Activated CD4-positive, alpha-beta T cell treated with anti-CD3 and anti-CD28 coated beads, Interleukin-2, Interleukin-6, amounts not matched to agents 100 ng/mL and 50 ng/mL, durations not matched to agents 16 hours and 8 hours (primary cell): ENCODE results near the gene RUNX2.
A peak's percentile ranks its signal among the peaks of the same experiment; 100 is the strongest.
"Not testable (repeated sequence)": the region's sequence is repeated elsewhere in the genome, so short reads cannot be mapped to it uniquely, and the experiment has no call there.

Source experiments
- DNase-seq: peaks from one replicate; pipeline ENCODE4 v3.0.0-alpha.2; 2020

RUNX2 gene

DNA sequence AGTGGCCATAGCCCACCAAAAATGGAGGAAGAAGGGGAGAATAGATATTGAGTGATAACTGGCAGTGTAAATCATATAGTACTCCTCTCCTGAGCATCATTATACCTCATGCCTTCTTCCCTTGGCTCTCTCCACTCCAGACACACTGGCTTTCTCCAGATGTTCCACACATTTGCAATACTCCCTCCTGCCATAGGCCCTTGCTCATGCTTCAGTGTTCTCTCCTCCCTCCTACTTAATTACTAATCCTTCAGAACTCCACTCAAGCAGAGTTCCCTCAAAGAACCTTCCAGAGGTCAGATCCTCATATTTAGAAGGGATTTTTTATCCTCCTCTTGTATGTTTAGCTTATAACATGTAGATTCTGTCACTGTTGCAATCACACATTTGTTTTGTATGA is 329.1 kb downstream of the RUNX2 start:
- DNase-seq = no peak

DNA sequence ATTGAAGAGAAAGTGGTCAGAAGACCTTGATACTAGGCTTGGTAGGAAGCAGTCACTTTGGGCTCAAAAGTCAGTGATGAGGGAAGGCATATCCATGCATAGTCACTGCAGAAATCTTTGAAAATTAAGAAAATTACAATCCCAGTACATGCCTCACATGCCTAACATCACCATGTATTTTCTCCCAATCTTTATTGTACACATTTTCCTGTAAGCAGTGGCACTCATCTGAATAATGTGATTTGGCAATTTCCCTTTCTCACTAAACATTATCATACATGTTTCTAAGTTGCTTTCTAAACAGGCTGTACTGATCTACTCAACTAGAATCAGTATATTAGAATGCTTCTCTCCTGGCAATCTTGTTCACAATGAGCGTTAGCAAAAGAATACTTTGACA is 330.3 kb downstream of the RUNX2 start:
- no peak for DNase-seq

DNA sequence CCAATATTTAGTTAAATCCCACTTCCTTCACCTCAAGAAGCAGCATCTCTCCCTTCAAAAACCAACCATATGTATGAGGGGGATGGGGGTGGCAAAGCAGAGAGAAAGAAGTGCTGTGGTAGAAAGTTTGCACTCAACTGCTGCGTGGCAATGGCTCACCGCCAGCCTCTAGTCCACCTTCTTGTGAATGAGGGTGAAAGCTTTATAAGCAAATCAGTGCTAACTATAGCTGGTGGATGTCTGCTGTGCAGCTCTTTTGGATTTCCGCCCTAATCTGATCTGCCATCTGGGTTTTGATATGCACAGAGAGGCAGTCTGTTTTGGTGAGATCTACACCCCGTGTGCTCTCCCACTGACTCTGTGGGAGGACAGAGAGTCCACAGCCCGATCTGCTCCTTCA is 330.8 kb downstream of the RUNX2 start:
- DNase-seq = no peak

DNA sequence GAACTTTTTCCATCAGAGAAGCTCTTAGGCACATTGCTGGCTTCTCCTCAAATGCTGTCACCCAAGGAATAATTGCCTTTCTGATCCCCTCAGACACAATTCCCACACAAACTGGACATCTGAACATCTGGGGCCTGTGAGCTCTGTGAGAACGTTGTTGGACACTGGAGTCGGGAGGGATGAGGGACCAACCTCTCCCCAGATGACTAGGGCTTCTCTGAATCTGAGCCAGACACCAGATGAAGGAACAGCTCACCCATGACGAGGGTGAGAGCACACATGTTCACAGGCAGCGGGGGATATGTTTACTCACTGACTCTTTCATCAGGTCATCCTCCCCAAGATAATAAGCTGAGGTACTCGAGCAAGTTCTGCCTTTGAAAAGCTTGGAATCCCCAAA is 333.5 kb downstream of the RUNX2 start:
- DNase-seq = no peak

DNA sequence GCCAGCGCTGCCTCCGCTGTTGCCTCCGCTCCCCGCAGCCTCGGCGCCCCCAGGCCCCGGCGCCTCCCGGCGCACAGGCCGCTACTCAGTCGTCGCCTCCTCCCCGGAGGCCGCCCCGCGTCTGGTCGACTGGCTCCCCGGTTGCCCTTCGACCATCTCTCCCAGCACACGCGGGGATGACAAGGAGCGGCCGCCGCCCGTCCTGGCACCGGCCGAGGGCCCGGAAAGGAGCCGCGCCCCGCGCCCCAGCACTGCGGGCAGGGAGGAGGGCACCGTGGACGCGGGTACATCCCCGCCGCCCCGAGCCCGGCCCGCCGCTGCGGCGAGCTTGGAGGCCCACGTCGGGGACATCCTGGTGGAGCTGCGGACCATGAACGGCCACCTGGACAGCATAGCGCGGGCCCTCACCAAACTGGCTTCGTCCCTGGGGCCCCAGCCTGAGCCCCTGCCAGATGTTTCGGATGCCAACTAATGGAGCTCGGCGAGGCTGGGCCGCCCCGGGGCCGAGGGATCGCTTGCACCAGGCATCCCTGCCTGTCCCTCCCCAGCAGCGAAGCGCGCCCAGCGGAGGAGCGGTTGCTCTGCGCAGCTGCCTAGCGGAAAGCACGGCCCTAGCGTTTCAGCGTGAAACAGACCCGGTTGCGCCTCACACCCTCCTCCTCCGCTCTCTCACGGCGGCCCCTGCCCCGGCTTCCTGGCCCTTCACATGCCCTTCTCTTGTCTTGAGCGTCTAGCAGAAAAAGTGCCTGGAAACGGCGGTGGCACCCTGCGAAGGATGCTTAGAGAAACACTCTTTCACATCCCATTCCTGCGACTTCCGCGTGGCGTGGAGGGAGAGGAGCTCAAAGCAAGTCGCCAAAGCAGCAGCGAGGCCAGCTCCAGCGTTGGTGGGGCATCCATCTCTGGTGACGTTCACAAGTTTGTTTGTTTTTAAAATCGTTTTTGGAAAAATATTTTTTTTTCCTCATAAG is 335.4 kb downstream of the RUNX2 start:
- peak; percentile 71 for DNase-seq

DNA sequence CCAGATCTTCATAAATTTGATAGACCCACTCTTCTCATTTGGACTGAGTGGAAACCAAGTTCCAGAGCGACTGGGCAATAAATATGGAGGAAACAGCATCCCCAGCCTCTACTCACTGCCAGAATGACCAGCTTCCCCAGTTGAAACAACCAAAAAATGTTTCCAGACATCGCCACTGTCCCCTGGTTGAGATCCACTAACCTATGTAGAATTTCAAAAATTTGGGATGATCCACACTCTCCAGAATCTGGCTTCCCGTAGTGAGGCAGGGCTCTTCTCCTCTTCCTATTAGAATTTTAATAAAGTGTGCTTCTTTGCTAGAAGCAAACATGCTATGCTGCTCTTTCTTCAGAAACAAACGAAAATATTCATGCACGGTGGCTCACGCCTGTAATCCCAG is 336.6 kb downstream of the RUNX2 start:
- DNase-seq = no peak

DNA sequence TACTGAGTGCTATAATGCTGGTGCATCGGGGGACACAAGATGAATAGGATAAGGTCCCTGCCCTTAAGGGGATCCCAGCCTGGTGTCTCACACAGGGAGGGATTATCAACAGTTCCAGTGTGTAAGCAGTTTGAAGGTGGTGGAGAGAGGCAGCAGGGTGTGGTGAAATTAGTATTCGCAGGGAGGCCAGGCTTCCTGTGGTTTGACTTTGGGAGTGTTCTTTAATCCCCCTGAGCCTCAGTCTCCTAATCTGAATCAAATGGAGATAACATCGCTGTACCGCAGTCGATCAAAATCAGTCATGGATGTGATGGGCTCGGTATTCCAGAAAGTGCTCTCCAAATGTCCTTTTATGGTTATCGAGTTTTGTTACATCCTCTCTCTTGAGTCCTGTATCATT is 337.7 kb downstream of the RUNX2 start:
- DNase-seq = peak; percentile 59

DNA sequence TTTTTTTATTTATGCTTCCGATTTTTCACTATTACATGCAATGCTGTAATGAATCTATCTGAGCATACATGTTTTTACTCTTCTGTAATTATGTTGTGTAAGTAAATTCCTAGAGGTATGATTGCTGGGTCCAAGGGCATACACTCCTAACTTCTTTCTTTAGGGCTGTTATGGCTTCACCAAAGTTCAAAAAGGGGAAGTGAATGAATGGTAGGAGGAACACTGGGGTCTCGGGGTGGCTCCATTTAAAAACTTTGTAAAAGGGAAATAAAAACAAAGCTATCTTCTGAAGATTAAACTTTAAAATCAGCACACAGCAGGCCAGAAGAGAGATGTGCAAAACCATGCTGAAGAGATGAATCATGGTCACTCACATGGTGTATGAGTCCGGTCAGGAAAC is 338.7 kb downstream of the RUNX2 start:
- no peak for DNase-seq

DNA sequence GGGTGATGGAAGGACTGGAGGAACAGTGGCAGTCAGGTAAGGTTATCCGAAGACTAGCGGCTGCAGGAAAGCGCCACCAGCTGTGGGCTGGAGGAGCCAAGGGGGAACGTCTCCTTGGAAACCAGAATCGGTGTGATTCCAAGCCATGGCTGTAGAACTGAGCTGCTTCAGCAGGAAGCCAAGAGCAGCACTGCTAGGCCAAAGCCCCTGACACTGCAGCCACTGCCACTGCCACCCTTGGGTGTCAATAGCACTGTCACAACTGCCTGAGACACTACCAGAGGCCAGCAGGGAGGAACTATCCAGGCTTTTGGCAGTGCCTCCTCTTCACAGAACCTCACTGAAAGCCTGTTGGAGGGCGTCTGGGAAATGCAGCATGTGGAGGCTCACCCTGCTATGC is 339.2 kb downstream of the RUNX2 start:
- no peak for DNase-seq

DNA sequence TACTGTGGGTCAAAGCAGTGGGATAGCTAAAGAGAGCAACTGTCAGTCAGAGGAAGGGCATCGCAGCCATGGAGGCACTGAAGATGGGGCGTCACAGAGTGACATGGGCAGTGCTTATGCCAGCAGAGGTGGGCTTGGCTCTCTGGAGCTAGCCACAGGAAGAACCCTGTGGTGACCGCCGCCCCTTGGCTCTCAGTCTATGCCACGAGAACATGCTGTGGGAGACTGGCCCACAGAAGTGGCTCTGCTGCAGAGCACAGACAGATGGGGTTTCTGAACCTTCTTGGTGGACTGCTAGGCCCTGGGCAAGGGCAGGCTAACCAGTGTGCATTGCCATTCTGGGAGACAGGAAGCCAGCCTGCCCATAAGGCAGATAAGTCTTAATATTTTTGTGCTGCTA is 339.6 kb downstream of the RUNX2 start:
- DNase-seq = no peak

DNA sequence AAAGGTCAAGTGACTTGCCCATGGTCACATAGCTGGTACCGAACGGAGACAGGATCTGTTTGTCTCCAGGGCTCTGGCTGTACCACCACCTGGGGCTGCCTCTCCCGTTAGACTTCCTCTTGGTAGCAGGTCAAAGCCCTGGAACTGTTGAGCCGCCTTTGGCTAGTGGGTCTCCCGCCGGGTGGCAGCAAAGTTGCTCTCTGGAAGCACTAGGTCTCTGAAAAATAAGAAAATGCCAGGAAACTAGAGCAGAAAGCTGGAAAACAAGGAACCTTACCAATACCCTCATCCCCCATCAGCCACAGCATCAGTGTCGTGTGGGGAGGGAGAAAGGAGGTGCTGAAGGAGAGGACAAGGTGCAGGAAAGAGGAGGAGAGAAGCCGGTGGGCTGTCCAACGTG is 340.6 kb downstream of the RUNX2 start:
- no peak for DNase-seq

DNA sequence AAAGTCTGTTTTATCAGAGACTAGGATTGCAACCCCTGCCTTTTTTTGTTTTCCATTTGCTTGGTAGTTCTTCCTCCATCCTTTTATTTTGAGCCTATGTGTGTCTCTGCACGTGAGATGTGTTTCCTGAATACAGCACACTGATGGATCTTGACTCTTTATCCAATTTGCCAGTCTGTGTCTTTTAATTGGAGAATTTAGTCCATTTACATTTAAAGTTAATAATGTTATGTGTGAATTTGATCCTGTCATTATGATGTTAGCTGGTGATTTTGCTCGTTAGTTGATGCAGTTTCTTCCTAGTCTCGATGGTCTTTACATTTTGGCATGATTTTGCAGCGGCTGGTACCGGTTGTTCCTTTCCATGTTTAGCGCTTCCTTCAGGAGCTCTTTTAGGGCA is 345.0 kb downstream of the RUNX2 start:
- DNase-seq = not testable (repeated sequence)

DNA sequence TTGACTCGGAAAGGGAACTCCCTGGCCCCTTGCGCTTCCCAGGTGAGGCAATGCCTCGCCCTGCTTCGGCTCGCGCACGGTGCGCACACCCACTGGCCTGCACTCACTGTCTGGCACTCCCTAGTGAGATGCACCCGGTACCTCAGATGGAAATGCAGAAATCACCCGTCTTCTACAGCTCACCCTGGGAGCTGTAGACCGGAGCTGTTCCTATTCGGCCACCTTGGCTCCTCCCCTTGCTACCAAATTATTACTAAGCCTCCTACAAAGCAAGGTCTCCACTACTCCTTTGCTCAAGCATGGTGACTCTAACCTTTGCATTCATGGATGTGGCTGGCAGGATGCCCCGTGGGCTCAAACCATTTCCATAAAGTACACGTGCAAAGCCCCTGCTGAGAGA is 347.0 kb downstream of the RUNX2 start:
- DNase-seq = not testable (repeated sequence)

DNA sequence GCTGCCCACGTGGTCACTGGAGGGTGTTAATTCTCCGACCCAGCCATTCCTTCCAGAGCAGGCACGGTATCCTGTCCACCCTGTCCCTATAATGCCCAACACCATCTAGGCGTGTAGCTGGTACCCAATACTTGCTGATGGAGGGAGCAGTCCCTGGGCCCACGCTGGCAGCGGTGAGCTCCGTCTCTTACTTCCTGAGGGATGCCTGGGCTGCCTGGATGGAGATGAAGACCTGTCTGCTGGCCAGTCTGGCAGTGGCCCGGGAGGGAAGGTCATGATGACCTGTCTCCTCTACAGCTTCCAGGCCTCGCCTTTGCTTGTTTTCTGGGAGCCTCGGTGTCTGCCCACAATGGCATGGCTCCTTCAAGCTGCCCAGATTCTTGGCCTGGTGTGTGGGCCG is 347.5 kb downstream of the RUNX2 start:
- no peak for DNase-seq

DNA sequence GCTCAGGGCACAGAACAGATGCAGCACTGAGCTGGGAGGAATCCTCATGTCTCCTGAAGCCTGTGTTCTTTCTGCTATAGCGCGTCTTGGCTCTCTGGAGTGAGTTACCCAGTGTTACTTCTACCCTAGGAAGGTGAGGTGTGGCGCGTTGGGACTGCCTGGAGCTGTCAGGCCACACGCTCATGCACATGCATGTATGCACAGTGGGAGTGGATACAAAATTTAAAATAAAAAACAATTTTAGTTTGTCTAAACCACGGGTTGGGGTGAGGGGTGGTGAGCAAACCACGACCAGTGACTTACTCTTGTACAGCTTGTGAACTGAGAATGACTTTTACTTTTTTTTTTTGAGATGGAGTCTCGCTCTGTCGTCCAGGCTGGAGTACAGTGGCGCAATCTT is 348.2 kb downstream of the RUNX2 start:
- DNase-seq = no peak

DNA sequence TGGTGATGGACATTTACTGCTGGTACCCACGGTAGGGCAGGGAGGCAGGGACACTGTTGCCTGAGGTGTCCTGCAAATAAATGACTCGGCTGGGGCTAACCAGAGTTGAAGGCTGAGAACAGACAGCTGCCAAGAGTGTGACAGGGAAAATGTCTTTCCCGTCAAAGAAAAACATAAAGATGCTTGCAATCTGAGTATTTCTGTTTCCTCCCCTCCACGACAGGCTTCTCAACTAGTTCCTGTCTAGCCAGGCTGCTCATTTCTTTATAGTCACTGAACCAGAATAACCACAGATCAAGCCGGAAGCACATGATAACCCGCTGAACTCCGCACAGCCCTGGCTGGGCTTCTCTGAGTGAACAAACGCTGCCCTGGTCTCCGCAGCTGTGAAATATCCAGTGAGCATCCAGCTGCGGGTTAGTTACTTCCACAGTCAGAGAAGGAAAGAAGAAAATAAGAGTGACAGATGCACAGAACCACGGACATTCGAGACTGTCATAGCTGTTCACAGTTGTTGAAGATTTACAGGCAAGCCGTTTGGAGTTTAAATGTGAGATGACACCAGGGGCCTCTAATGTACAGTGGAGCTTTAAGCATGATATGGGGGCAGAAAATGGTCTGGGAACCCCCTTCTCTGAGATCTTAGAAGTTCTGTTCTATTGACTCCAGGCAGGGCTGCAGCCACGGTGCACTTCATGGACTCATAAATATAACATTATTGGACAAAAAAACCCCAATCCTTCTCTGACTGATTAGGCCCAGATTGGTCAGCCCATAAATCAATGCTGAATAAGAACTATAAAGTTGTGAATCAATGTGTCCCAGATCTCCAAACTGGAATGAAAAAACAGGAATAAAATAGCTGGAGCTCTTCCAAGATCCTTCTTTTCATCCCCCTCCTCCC is 349.5 kb downstream of the RUNX2 start:
- DNase-seq = peak; percentile 83

DNA sequence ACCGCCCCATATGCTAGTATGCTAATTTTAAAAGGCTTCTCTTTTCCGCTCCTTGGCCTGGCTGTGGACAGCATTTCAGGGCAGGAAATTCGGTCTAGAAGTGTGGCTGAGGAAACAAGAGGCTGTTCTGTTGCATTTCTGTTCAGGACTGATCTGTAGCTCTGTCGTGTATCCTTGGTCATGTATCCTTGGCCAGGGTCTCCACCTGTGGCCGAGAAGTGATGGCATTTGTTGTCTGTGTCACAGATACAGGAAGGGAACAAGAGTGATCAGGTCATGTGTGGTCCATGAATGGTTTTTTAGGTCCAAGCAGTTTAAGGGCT is 350.1 kb downstream of the RUNX2 start:
- no peak for DNase-seq

DNA sequence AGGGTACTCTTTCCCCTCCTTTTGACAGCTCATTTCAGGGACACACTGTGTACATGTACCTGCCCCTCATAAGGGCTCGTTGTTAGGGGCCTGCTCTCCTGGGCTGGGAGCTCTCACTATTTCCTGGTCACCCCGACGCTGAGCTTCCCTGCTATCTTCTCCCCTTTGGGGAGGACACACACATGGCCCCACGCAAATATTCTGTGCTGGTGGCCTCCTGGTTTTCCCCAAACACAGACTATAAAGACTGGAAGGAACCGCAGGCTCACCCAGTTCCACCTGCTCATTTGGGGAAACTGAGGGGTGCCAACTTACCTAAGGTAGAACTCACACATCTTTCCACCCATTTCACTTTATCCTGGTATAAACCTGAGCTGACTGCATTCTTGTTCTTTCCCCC is 351.0 kb downstream of the RUNX2 start:
- DNase-seq = no peak

DNA sequence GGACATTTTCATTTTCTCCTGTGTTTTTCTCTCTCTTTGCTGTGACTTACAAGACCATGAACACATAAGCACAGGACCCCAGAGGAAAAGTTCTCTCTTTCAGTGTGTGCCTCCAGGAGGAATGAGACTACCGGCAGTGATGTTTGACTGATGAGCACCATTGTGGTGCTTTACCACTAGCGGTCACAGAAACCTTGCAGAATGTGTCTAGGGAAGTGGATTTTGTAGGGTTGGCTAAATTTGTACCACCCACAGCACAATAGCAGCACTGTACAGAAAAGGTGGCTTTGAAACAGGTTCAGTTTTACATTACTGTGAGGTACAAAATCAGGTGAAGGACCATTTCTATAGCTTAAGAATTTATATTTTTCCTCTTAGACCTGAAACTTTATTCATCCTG is 351.5 kb downstream of the RUNX2 start:
- no peak for DNase-seq

DNA sequence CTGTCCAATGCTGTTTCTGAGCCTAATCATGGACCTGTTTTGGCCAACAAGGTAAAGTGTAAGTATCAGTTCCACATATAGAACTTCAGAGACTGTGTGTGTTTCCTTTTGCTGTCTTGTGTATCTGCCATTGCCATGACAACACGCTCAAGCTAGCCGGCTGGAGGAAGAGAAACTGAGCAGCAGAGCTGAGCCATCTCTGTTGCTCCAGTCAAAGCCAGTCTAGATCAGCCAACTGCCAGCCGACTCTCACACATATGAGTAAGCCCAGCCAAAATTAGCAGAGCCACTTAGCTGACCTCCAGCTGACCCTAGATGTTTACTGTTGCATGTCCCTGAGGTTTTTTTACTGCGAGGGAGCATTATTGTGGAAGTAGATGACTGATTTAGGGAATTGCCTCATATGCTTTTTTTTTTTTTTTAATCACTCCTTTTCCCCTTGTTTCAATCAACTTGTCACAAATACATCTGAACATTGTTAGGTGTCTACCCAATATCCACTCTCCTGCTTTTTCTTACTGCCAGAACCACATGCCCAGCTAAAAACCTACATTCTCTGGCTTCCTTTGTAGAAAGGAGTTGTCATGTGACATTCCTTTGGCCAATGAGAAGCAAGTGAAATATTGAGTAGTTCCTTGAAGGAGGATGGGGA is 353.9 kb downstream of the RUNX2 start:
- peak; percentile 87 for DNase-seq

DNA sequence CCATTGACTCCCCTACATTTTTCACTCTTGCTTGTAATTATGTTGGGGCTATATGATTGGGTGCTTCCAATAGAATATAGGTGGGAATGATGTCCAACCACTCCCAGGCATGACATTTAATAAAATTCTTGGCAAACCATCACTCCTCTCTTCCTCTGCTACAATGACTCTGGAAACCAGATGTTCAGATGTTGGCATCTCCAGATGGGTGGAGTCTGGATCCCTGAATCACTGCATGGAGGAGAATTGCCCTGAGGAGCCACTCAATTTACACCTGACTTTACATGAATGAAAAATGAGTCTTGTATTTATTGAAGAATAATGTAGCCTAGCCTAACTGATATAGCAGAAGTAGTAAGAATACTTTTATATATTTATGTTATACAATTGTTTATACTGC is 356.3 kb downstream of the RUNX2 start:
- DNase-seq = no peak

DNA sequence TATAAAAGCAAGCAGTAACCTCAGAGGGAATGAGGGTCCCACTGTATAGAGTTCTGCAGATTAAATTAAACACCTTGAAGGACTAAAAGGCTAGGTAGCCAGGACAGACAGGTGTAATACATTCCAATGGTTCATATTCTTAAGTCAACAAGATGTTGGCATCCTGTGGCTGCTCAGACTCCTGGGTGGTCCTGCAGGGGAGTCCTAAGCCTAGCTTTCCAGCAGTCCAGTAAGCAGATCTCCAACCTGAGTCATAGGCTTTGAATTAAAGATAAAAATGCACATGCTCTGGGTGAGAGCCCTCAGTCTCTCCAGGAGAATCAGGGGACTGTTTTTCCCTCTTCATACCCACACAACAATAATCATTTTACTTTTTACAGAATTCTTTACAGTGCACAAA is 356.9 kb downstream of the RUNX2 start:
- no peak for DNase-seq

DNA sequence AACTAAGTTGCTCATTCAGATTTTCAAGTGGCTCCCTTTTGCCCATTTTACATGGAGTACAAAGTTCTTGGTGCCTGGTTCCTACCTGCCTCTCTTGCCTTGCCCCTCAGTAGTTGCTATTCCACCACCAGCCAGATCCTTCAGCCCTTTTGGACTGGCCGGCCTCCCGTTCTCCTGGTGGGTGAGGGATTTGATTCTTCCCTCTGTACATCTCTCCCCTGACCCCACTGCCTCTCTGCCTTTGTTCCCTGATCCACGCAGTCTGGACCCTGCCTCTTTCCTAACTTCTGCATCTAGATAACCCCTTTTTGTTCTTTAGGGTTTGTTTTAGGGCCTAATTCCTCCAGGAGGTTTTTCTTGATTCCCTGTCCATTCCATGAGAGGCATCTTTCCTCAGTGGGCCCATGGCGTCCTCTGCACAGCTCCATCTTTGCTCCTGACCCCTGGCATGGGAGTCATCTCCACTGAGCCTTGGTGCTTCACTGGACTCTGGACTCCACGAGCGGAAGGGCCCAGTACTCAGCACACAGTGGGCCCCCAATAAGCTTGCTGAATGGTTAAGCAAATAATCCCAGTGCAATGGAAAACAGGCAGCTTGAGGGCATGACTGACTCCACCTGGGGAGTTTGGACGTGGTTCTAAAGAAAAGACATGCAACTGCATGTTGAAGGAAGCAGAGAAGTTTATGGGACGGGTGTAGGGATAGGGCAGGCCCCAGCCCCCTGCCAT is 358.9 kb downstream of the RUNX2 start:
- no peak for DNase-seq
